ENCODE measurements around the gene KIF5B.

DNA sequence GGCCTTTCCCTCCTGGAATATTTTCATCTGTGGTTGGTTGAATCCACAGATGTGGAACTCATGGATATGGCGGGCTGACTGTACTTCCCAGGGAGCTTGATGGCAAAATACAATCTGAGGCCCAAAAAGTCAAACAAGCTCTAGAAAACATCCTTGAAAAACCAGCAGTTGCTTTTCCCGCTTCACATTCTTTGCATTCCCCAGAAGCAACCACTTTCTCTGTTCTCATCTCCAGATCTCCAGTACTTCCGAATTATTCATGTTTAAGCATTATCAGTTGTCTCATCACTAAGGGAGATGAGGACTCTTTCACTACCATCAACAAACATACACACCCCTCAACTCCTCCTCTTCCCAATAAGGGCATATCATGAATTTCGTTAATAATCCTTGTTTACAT lies 55.3 kb downstream of the KIF5B start:
- TF ChIP-seq, protein P1, sequence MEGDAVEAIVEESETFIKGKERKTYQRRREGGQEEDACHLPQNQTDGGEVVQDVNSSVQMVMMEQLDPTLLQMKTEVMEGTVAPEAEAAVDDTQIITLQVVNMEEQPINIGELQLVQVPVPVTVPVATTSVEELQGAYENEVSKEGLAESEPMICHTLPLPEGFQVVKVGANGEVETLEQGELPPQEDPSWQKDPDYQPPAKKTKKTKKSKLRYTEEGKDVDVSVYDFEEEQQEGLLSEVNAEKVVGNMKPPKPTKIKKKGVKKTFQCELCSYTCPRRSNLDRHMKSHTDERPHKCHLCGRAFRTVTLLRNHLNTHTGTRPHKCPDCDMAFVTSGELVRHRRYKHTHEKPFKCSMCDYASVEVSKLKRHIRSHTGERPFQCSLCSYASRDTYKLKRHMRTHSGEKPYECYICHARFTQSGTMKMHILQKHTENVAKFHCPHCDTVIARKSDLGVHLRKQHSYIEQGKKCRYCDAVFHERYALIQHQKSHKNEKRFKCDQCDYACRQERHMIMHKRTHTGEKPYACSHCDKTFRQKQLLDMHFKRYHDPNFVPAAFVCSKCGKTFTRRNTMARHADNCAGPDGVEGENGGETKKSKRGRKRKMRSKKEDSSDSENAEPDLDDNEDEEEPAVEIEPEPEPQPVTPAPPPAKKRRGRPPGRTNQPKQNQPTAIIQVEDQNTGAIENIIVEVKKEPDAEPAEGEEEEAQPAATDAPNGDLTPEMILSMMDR (IDR thresholded peaks at IDR 0.05; ENCODE audit: low read depth, low read length): no peak
- TF ChIP-seq POLR2A (IDR thresholded peaks at IDR 0.05; ENCODE audit: extremely low read depth, insufficient read length): no peak
